Skeletal muscle tissue (tissue), 4 donors: ENCODE data around the gene LRGUK. TPM values are rescaled to one million over a fixed set of nuclear protein-coding genes. Genes with fewer than 3 reads are reported as not detected.
"Not testable (repeated sequence)": the region's sequence is repeated elsewhere in the genome, so short reads cannot be mapped to it uniquely, and the experiment has no call there.

Source experiments
- H3K27ac ChIP-seq: one replicate; pipeline ENCODE4 v1.7.0; 2013; ENCODE audit warnings: mild to moderate bottlenecking, low read depth, low read length, inconsistent platforms
- H3K27me3 ChIP-seq, 3 donors: one replicate each; pipeline ENCODE4 v1.7.0; 2013; ENCODE audit warnings: low read length in 3 of 3; ENCODE audit not compliant: control insufficient read depth in 3 of 3, insufficient read depth in 3 of 3
- H3K36me3 ChIP-seq, 3 donors: one replicate each; pipeline ENCODE4 v1.7.0; 2013; ENCODE audit warnings: low read length in 3 of 3; ENCODE audit not compliant: control insufficient read depth in 3 of 3, insufficient read depth in 3 of 3
- H3K4me1 ChIP-seq, 3 donors: one replicate each; pipeline ENCODE4 v1.7.0; 2013; ENCODE audit warnings: low read length in 3 of 3, mild to moderate bottlenecking in 3 of 3; ENCODE audit not compliant: control insufficient read depth in 3 of 3, insufficient read depth in 3 of 3
- H3K4me3 ChIP-seq, 3 donors: one replicate each; pipeline ENCODE4 v1.7.0; 2013; ENCODE audit warnings: low read length in 3 of 3
- H3K9ac ChIP-seq, 3 donors: one replicate each; pipeline ENCODE4 v1.7.0; 2013; ENCODE audit warnings: low read length in 3 of 3, mild to moderate bottlenecking in 3 of 3, moderate library complexity in 2 of 3, low read depth in 1 of 3
- H3K9me3 ChIP-seq, 3 donors: one replicate each; pipeline ENCODE4 v1.7.0; 2013; ENCODE audit warnings: low read length in 3 of 3; ENCODE audit not compliant: control insufficient read depth in 3 of 3
- total RNA-seq: library from RNA; depleted of rRNA; stranded (reverse); fragments of >200 nt; gene quantifications from one replicate; pipeline ENCODE4 v1.2.3, GENCODE V29; 2014
- donor health status: Osteomylitis.

Gene LRGUK
- total RNA-seq, 1 donor from 2014 or later: 1.6 TPM

GRCh38 chr7:134289423-134289822 lies 162.3 kb downstream of the LRGUK start:
- H3K4me3 ChIP-seq: no peak overlapping the region
- peaks cover 0 to 4% (median 0%) of the 10 kb centered on the region in 3 donors for H3K27me3 ChIP-seq
- no peak overlapping the region for H3K9ac ChIP-seq
- H3K4me1 ChIP-seq: no peaks in the 10 kb centered on the region
- no peaks in the 10 kb centered on the region for H3K9me3 ChIP-seq
- no peak overlapping the region for H3K27ac ChIP-seq
- H3K36me3 ChIP-seq: peaks cover 3 to 11% (median 7%) of the 10 kb centered on the region in 3 donors

DNA sequence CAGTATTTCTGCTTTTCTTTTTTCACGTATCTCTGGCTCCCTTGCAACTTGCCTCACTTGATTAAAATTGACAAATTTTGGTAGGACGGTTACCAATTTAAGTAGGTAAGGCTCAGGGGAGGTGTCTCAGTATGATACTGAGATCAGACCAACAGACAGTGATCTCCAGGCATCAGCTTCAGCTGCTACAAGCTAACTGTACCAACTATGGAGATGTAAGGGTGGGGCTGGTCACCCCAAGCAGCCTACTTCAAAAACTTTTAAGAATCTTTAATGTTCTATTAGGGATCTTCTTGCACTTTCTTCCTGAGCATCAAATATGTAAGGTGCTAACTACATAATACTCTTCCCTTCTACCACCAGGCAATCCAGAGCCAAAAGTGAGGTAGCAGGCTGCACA lies 162.7 kb downstream of the LRGUK start:
- H3K4me3 ChIP-seq: no peak overlapping the region
- no peaks in the 10 kb centered on the region for H3K4me1 ChIP-seq
- H3K27me3 ChIP-seq: peaks cover 0 to 4% (median 0%) of the 10 kb centered on the region in 3 donors
- no peaks in the 10 kb centered on the region for H3K9me3 ChIP-seq
- H3K27ac ChIP-seq: no peak overlapping the region
- H3K36me3 ChIP-seq: peaks cover 7 to 15% (median 11%) of the 10 kb centered on the region in 3 donors
- H3K9ac ChIP-seq: no peak overlapping the region

- no peak overlapping the region for H3K27ac ChIP-seq
Measured at GRCh38 chr7:134290286-134290685, 163.1 kb downstream of the LRGUK start.

DNA sequence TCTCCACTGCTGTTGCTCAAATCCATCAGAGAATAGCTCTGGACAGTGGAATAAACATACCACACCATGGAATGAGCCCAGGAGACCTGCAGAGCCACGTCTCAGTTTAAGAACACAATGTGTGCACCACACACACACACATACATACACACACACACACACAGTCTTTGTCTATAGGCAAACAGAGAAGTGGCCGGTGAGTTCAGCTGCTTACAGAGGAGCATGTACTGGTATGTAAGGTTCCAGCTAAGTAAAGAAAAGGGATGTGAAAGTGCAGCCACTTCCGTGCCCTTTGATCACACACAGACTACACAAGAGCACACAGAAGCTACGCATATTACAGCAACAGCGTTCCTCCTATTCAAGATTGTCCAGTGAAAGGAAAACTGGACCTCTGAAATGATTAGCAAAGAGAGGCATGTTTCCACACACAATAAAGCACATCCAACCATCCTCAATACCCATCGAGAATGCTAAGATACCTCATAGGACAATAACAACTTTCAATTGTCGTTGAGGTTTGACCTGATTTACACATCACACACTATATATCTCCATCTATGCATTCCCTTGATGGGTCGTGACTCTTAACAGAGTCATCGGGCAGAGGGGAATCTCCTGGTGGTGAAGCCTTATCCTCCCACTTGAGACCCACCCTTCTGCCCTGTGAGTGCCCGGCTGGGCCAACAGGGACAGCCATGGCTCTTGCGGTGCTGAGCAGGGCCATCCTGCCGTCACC lies 166.0 kb downstream of the LRGUK start:
- Histone ChIP-seq H3K9ac (no peak overlapping the region), H3K27me3 (no peaks in the 10 kb centered on the region), H3K36me3 (peaks cover 20 to 25% (median 21%) of the 10 kb centered on the region in 3 donors), H3K27ac (no peak overlapping the region), H3K9me3 (no peaks in the 10 kb centered on the region), H3K4me1 (no peaks in the 10 kb centered on the region), H3K4me3 (no peak overlapping the region)

More at GRCh38 chr7:134290286-134290685, 163.1 kb downstream of the LRGUK start:
- Histone ChIP-seq H3K9ac (no peak overlapping the region), H3K27me3 (peaks cover 0 to under 1% (median 0%) of the 10 kb centered on the region in 3 donors), H3K4me3 (no peak overlapping the region), H3K9me3 (no peaks in the 10 kb centered on the region), H3K36me3 (peaks cover 11 to 19% (median 15%) of the 10 kb centered on the region in 3 donors), H3K4me1 (no peaks in the 10 kb centered on the region)

DNA sequence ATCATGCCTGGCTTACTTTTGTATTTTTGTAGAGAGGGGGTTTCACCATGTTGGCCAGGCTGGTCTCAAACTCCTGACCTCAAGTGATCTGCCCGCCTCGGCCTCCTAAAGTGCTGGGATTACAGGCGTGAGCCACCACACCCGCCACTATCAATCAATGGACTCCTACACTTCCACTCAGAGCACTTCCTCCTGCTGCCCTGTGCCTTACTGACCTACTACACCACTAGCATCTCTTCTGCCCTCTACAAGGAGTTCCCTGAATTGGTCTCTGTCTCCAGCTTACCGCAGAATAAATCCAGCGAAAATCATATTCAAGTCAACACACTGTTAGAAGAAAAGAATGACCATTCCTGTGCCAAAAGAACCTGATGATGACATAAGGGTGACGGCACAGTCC lies 168.8 kb downstream of the LRGUK start:
- not testable (repeated sequence) for H3K9me3 ChIP-seq, H3K27me3 ChIP-seq, H3K4me1 ChIP-seq, H3K27ac ChIP-seq, H3K4me3 ChIP-seq, H3K9ac ChIP-seq
- peaks cover 31 to 49% (median 39%) of the 10 kb centered on the region in 3 donors for H3K36me3 ChIP-seq

DNA sequence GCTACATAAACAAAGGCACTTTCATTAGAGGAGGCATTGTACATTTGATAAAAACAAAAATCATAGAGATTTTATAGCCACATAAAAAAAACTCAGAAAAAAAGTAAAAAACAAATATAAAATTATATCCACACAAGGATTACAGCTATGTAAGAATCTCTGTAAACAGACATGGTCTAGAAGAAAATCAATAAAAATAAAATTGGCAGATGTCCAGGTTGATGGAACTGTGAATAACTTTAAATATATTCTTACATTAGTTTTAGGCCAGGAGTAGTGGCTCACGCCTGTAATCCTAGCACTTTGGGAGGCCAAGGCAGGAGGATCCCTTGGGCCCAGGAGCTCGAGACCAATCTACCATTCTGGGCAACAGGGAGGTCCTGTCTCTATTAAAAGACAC lies 170.3 kb downstream of the LRGUK start:
- no peaks in the 10 kb centered on the region for H3K9me3 ChIP-seq
- H3K27ac ChIP-seq: no peak overlapping the region
- no peaks in the 10 kb centered on the region for H3K4me1 ChIP-seq
- H3K27me3 ChIP-seq: no peaks in the 10 kb centered on the region
- no peak overlapping the region for H3K9ac ChIP-seq
- H3K4me3 ChIP-seq: no peak overlapping the region
- peaks cover 35 to 57% (median 51%) of the 10 kb centered on the region in 3 donors for H3K36me3 ChIP-seq

- no peak overlapping the region for H3K9ac ChIP-seq
- no peak overlapping the region for H3K4me3 ChIP-seq
- H3K27ac ChIP-seq: no peak overlapping the region
- no peaks in the 10 kb centered on the region for H3K4me1 ChIP-seq
- H3K27me3 ChIP-seq: no peaks in the 10 kb centered on the region
- H3K9me3 ChIP-seq: no peaks in the 10 kb centered on the region
- H3K36me3 ChIP-seq: peaks cover 37 to 61% (median 53%) of the 10 kb centered on the region in 3 donors
Measured at GRCh38 chr7:134298902-134299683, 172.0 kb downstream of the LRGUK start.

DNA sequence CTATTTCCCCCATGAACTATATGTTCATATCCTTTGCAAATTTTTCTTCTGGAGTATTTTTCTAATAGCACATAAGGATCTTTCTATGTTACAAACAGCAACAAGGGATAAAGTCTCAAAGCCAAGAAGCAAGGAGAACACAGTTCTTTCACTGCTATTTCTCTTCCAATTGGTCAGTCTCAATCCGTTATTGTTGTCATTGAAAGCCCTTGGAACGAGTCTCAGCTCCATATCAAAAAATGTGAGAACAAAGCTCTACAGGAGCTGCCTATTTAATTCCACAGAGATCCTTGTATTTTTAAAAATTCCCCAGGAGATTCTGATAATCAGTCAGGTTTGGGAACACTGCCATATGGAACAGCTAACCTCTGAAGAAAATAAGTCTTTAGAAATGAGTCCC lies 173.8 kb downstream of the LRGUK start:
- Histone ChIP-seq H3K27me3 (no peaks in the 10 kb centered on the region), H3K9ac (no peak overlapping the region), H3K4me1 (no peaks in the 10 kb centered on the region), H3K4me3 (no peak overlapping the region), H3K27ac (no peak overlapping the region), H3K9me3 (no peaks in the 10 kb centered on the region), H3K36me3 (peaks cover 28 to 54% (median 49%) of the 10 kb centered on the region in 3 donors)

DNA sequence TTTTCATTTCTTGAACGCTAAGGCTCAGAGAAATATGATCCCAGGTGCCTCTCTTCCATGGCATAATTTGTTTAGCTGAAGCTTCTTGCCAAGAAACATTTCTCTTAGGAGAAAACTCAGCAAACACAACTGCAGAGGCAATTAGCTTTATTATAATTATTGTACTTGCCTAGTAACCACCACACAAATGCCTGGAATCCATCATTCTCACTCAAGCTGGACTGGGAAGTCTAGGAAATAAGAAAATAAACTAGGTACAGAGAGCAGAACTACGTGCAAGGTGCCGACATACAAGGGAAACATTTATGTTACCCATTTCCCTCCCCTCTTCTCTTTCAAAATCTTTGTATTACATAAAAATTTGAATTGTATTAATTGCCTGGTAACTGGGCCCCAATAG lies 174.5 kb downstream of the LRGUK start:
- Histone ChIP-seq H3K36me3 (peaks cover 24 to 50% (median 45%) of the 10 kb centered on the region in 3 donors), H3K4me3 (no peak overlapping the region), H3K4me1 (no peaks in the 10 kb centered on the region), H3K27ac (no peak overlapping the region), H3K27me3 (no peaks in the 10 kb centered on the region), H3K9me3 (no peaks in the 10 kb centered on the region), H3K9ac (no peak overlapping the region)

GRCh38 chr7:134302120-134302519 lies 175.0 kb downstream of the LRGUK start:
- H3K9ac ChIP-seq: no peak overlapping the region
- H3K36me3 ChIP-seq: peaks cover 24 to 50% (median 45%) of the 10 kb centered on the region in 3 donors

More at GRCh38 chr7:134302120-134302519, 175.0 kb downstream of the LRGUK start:
- no peaks in the 10 kb centered on the region for H3K27me3 ChIP-seq
- H3K4me1 ChIP-seq: no peaks in the 10 kb centered on the region
- no peak overlapping the region for H3K4me3 ChIP-seq
- H3K9me3 ChIP-seq: no peaks in the 10 kb centered on the region
- H3K27ac ChIP-seq: no peak overlapping the region
